Retinal pigment epithelial cell (primary cell): ENCODE data around the gene SLC35G2.
A peak's percentile ranks its signal among the peaks of the same experiment; 100 is the strongest.

ENCODE experiments used
- DNase-seq: peaks from one replicate; pipeline ENCODE4 v3.0.0-alpha.2; 2010; ENCODE audit warnings: low read depth
- H3K4me3 ChIP-seq: 2 replicates; pipeline ENCODE4 v1.5.1; 2011; ENCODE audit warnings: mild to moderate bottlenecking, low read length, control low read depth, moderate library complexity
- CTCF ChIP-seq: conservative IDR thresholded peaks from 2 replicates; pipeline ENCODE4 v1.5.1; 2011; ENCODE audit warnings: low read depth, low read length, control low read depth, inconsistent platforms

Gene SLC35G2

GRCh38 chr3:136842294-136842693, 23.4 kb downstream of the SLC35G2 start:
- H3K4me3 ChIP-seq, result no peak overlapping the region
- TF ChIP-seq CTCF, result no peak
- no peak for DNase-seq

- no peak for DNase-seq
- no peak for TF ChIP-seq CTCF
- no peak overlapping the region for H3K4me3 ChIP-seq
Measured at GRCh38 chr3:136844724-136845123, 25.8 kb downstream of the SLC35G2 start.

GRCh38 chr3:136852180-136852579, 33.3 kb downstream of the SLC35G2 start:
- no peak for TF ChIP-seq CTCF
- no peak overlapping the region for H3K4me3 ChIP-seq
- DNase-seq, result no peak

GRCh38 chr3:136856665-136857064, 37.7 kb downstream of the SLC35G2 start:
- H3K4me3 ChIP-seq, result no peak overlapping the region
- no peak for DNase-seq
- TF ChIP-seq CTCF, result no peak

- no peak overlapping the region for H3K4me3 ChIP-seq
- DNase-seq, result no peak
- no peak for TF ChIP-seq CTCF
Measured at GRCh38 chr3:136858381-136858780, 39.5 kb downstream of the SLC35G2 start.

GRCh38 chr3:136860541-136860940, 41.6 kb downstream of the SLC35G2 start:
- no peak overlapping the region for H3K4me3 ChIP-seq
- TF ChIP-seq CTCF, result no peak
- DNase-seq, result no peak

- peak; percentile 92 for DNase-seq
- TF ChIP-seq CTCF, result no peak
- peak within 1 kb of the TSS; percentile 89 for H3K4me3 ChIP-seq
Measured at GRCh38 chr3:136861890-136862616, 43.1 kb downstream of the SLC35G2 start, which contains the start of gene NCK1. Gene NCK1, plus strand, starts transcription at chr3:136862208. Its CDS starts 65,794 bp downstream, at chr3:136928002.
